ENCODE results near the gene ADAMTS9.

DNA sequence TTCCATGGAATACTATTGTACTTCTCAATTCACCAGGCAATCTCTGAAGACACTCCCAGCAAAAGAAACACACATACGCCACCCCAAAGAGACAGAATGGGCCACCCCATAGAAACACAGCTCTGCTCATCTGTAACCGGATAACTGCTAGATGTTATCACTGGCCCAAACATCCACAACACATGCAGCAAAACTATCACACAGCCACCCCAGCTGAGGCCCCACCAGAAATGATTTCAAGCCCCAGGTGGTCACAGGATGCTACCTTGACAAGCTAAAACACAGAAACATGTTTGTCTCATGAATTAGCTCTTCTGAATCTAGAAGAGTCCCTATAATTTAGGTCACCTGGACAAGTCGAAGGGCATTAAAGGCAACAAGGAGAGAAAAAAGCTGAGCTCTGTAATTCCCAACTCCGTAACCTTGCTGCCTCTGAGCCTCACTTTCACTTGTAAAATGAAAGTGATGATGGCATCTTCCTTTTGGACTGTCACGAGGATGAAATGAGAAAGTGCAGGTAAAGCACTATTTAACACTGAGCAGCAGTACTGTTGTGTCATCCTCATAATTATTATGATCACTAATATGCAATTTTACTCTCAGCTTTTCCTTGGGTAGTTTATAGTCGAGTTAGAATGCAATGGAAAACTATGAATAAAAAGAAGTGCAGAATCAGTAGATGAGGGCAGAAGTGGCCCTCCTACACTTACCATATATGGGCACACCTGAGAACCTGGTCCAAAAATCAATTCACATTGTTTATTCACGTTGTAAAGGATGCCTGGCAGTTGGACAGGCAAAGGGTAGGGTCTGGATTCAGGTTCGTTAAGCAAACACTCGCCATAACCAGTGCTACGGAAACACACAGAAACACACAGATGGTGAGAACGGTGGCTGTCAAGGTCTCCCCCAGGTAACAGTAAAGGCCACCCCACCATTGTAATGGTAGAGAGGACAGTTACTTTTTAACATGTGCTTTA is 38.6 kb downstream of the ADAMTS9 start:
- TF ChIP-seq POLR2A (IDR thresholded peaks at IDR 0.05) (no peak), POLR2AphosphoS5 (IDR thresholded peaks at IDR 0.05) (no peak), EP300 (IDR thresholded peaks at IDR 0.05; ENCODE audit: low read depth) (no peak)
- TF ChIP-seq, protein P1, sequence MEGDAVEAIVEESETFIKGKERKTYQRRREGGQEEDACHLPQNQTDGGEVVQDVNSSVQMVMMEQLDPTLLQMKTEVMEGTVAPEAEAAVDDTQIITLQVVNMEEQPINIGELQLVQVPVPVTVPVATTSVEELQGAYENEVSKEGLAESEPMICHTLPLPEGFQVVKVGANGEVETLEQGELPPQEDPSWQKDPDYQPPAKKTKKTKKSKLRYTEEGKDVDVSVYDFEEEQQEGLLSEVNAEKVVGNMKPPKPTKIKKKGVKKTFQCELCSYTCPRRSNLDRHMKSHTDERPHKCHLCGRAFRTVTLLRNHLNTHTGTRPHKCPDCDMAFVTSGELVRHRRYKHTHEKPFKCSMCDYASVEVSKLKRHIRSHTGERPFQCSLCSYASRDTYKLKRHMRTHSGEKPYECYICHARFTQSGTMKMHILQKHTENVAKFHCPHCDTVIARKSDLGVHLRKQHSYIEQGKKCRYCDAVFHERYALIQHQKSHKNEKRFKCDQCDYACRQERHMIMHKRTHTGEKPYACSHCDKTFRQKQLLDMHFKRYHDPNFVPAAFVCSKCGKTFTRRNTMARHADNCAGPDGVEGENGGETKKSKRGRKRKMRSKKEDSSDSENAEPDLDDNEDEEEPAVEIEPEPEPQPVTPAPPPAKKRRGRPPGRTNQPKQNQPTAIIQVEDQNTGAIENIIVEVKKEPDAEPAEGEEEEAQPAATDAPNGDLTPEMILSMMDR (IDR thresholded peaks at IDR 0.05): no peak
